Measurements from ENCODE around the gene TUG1.

Gene TUG1

DNA sequence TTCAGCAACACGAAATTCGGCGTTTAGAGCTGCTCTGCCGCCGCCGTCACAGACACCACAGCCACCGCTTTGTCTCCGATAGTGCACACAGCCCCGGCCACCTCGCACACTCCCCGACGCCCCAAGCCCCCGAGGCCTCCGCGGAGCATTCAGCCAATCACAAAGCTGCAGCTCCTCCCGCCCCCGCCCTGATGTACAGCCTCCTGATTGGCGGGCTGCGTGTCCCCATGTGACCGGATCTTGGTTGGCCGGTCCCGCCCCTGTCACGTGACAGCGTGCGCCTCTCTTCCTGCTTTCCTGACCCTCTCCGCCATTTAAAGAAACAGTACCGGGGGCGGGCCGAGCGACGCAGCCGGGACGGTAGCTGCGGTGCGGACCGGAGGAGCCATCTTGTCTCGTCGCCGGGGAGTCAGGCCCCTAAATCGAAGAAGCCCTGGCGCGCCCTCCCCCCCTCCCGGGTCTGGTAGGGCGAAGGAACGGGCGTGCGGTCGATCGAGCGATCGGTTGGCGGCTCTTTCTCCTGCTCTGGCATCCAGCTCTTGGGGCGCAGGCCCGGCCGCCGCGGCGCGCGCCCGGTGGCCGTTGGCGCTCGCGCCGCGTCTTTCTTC is at the start of gene TUG1:
TUG1 (plus strand) TSS at position 342 of the 608 bp plus-strand sequence.
- peak; percentile 93 to 94 for ATAC-seq

DNA sequence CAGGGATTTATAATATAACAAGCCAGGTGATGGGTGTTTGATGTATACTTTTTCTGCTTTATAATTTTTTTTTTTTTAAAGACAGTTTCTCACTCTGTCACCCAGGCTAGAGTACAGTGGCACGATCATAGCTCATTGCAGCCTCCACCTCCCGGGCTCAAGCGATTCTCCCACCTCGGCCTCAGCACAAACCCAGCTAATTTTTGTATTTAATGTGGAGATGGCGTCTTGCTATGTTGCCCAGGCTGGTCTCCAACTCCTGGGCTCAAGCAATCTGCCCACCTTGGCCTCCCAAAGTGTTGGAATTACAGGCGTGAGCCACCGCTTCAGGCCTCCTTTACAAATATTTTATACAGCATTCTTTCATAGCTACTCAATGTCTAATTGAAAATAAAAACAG is 49.1 kb upstream of the TUG1 start:
- no peak for ATAC-seq

DNA sequence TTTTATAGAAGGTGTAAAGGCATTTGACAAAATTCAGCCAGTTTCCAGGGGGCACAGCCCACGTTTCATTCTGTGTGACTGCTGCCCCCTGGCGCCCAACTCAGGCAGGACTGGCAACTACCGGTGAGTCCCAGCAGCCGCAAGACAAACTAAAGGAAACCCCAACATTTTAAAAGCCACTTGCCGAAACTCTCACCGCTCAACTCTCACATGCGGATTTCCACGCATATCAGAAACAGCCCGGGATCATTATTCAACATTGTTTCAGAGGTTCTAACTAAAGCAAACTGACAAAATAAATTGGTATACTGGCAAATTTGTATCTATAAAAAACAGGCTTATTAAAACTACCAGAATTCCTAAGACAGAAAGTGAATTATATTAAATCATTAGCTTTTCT is 48.7 kb upstream of the TUG1 start:
- ATAC-seq = peak; percentile 61 to 73

DNA sequence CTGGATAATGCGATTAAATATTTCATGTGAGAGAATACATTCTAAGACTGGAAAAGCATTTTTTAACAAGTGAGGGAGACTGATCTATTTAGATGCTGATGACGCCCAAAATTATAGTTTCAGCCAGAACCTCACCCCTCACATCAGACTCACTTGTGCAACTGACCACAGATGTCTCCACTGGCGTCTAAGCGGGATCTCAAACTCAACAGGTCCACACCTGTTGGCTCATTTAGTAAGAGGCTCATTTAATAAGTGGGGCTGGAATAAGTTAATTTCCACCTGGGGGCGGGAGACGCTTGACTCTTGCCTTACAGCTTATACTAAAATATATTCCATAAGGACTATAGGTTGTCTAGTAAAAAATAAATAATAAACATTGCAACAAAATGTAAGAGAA is 48.0 kb upstream of the TUG1 start:
- ATAC-seq = no peak

DNA sequence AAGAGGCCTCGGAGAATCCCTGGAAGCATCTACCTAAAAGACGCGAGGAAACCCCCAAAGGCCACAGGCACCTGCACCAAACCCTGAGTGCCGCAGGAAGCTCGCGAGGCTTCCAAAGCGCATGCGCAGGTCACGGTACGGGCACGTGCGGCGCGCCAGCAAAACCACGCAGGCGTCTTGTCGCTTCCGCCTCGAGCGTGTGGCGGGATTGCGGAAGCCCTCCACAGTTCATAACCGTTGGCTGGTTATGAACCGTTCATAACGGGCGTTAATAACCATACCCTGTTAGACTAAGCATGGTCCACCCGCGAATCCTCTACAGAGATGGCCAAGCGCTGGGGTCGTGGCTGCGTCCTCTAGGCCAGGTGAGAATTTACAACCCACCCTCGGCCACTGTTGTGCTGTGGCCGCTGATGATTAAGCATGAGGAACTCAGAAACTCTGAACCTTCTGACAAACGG is 46.9 kb upstream of the TUG1 start:
- ATAC-seq = peak; percentile 68 to 77

DNA sequence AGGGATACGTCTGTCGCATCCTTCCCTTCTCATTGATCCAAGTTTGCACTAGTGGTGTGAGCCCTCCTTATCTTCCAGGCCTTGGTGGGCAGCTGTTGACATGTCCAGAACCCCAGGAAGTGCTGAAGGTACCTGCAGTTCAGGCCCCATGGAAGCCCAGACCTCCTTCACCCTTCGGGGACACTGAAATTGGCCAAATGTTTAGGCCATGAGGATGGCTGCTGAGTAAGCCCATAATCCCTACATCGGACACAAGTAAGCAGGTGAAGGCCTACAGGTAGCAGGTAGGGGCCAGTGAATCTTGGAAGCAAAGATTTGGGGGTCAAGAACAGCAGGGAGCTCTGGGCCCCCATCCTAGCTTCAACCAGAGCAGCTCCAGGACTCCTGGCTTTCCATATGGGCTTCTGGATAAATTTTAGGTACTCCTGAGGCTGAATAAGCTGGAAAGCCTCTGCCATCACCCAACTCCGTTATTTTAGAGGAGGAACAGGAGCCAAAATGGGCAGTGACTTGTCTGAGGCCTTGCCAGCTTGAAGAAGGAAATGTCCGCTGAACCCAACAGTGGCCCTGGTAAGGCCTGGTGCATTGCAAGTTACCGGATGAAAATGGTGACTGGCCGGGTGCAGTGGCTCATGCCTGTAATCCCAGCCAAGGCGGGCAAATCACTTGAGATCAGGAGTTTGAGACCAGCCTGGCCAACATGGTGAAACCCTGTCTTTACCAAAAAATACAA is 45.7 kb upstream of the TUG1 start:
- ATAC-seq = no peak

DNA sequence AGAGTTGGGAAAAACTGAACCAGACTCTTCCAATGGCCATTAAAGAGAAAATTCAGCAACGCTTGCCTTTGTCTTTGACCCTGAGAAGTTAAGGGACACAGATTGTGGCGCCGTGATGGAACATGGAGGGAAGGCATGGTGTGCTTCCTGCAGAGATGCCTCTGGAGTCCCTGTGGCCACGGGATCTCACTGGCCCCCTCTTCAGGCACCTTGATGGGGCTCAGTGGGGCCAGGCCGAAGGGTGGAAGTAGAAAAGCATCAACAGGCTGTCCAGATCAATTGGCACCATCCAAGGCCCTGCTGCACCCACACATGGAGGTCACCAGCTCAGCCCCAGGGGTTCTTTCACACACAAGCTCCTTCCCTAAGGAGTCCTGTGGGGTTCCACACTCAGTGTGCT is 43.4 kb upstream of the TUG1 start:
- ATAC-seq = no peak

DNA sequence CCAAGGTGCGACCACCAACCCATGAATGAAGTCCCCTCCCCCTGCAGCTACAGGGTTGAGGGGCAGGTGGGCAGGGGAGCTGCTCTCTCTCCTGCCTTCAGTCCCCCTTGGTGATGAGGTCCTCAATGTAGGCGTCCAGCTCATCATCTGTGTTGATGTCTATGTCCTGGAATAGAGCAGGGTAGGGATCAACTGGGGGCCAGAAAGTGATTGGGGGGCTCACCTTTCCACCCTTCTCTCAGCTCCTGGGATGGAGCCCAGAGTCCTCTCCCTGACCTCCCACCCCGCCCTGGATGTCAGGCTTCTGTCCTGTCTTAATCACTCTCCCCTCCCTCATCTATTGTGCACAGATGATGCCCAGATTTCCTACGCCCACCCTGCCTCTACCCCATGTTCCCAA is 42.4 kb upstream of the TUG1 start:
- ATAC-seq = no peak

DNA sequence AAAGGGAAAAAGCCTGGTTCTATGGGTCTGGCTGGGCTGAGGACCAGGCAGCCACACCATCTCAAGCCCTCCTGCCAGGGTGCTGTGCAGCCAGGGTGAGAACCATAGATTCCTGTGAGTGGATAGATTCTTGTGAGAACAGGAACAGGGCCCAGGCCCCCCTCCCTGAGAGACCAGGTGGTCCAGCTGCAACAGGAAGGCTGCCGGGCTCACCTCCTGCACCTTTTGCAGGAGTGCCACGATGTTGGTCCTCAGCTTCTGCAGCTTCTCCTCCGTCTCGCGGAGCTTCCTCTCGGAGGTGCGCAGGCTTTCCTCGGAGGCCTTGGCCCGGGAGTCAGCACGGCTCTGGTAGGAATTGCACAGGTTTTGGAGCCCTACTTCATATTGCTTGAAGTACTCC is 41.3 kb upstream of the TUG1 start:
- ATAC-seq = no peak

DNA sequence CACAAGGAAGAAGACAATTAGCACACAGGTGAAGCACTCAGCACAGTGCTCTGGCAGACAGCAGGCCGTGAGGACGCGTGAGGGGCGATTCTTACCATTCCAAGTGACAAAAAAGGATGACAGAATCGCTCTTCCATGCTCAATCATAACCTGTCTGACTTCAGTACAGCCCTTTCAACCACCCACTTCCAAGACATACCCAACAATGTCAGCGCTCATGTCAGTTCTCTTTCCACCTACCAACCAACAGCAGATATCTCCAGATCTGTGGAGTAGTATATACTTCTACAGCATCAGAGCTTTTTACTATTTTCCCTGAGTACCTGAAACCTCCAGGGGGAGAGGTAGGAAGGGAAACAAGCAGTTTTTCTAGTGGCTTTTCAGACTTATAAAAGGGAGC is 40.7 kb upstream of the TUG1 start:
- ATAC-seq = no peak

DNA sequence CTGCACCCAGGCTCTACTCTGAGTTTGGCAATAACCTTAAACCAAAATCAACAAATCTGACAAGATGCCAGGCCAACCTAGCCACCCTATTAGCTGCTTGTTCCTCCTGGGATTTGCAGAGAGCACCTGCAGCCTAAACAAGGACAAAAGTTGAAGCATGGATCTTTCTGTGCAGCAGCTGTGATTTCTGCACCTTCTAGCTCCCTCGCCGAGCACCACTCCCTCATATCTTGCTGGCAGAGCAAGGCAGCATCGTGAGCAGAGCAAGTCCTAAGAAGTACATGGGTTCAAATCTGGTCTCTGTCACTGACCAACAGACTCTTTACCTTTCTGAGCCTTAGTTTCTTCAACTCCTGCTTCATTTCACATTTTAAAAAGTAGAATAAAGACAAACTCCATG is 38.8 kb upstream of the TUG1 start:
- ATAC-seq = no peak

DNA sequence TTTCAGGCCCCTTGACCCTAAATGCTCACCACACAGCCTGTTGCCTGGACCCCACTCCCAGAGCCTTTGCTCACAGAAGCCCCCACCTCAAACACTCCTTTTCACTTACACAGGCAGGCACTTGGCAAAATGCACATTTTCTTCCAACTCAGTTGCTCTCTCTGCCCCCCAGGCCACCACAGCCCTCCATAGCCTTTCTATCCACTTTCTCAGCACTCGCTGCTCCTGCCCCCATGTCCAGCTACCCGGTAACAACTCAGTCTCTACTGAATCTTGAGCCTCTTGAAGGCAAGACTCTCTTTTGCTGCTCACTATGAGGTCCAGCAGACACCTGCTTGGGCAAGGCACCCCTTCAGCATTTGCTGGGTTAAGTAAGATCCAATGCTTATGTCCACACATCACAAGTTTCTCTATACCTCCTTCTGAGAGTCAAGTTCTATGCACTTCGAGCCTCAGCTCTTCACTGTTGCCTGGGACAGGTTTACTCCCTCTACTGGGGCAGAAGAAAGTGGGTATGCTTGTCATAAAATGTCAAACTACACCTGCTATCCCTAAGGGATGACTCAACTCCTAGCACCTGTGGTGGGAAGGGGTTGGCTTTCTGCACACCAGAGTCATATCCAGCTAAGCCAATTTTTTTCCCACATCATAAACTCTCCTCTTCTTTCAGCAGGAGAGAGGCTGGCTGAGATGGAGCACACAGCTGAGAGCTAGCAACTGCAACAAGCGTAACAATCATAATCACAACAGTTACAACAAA is 37.3 kb upstream of the TUG1 start:
- ATAC-seq = no peak

DNA sequence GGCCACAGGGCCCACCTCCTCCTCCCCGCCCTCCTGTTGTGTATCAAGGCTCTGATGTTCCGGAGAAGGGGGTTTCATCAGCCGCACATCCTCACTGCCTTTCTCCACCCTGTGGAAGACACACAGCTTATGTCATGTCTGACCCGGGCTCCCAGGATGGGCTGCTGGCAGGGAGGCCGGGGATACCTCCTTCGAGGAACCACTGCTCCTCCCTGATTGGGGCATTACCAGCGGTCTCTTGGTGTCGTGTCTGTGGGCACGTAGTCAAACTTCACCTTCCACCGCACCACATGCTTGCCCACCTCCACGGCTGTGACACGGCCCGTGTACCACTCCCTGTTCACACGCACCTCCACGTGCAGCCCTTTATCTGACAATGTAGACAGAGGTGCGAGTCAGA is 36.4 kb upstream of the TUG1 start:
- no peak for ATAC-seq

DNA sequence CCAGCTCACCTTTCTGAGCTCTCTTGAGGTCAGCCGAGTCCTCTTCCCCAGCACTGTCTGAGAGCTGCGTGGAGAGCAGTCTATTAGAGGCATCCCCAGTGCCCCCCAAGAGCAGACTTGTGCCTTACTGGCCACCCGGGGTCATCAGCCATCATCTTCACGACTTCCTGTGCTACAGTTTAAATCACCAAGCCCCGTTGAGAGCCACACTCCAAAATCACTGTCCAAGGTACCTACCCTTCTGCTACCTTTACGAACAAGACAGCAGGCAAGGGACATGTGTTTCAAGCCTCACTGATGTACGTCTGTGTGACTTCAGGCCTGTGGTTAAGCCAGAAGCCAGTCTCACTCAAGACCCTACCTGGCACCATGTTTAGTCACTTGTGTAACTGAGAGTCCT is 35.6 kb upstream of the TUG1 start:
- no peak for ATAC-seq

DNA sequence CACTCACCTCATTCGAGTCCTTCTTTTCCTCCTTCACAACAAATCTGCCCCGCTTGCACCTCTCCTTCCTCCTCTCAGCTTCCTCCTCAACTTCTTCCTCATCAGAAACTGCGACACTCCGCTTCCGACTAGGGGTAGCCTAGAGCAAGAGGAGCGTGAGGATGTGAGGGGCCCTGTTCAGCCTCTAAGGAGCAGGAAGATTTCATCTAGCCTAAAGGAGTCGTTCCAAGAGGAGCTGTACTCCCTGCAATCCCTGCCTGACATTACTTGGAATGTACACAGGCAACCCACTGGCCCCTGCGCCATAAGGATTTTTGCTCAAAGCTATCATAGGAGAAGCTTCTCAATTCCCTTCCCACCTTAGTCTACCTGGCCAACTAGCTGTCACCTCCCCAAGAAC is 35.0 kb upstream of the TUG1 start:
- no peak for ATAC-seq

DNA sequence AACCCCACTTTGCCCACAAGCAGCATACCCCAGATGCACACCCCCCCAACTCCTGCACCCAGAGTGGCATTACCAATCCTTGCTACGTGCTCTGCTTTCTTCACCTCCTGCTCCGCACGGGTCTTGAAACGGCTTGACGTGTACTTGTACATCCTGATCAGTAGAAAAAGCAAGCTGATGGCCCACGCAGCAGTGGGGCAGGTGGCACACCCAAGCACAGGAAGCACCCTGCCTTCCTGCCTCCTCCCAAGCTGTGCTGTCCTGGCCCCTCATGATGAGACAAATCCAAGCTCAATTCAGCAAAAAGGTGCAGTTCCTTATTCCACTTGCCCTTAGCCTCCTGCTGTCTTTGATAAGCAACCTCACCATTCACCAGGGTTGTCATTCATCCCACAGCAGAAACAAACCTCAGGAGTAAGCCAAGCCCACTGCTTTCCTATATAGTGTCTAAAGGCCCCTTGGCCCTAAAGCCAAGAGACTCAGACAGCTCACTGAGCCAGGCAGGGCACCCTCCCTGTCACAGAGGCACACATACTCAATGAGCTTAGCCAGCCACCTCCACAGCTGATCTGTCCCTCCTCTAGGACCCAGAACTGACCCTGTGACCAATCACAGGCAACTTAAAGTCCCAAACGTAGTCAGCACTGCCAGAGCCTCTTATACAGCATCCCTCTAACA is 28.2 kb upstream of the TUG1 start:
- peak; percentile 65 to 74 for ATAC-seq

DNA sequence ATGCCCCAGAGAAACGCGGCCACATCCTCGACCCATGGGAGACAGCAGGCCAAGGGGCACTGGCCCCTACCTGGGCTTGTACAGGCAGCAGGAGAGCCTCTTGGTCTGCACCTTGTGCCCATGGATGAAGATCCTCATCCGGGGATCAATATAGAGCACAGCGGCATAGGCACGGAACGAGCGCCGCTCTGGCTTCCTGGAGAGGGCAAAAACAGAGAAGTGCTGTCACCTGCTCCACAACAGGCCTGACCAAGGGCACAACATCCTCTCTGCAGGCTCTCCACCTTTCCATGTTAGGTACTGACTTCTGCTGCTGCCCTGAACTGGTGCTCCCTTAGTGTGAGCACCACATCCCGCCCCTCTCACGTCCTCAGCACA is 27.7 kb upstream of the TUG1 start:
- ATAC-seq = peak; percentile 15 to 21

DNA sequence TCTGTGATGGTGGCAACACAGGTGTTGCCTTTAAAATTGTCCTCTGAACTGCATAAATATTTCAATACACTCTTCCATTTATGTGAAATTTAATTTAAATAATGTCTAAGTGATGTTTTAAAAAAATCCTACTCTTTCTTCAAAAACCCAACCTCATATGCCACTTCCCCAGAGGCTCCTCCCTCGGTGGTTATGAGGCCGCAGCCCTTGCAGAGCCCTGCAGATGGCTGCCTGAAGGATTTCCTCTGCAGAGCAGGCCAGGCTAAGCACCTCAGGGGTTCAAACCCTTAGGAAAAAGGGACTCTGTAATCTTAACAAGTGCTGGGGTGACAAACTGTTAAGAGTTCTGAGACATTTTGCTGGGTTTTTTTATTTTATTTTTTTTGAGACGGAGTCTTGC is 25.7 kb upstream of the TUG1 start:
- peak in 1 of 2 donors; percentile 52 for ATAC-seq

DNA sequence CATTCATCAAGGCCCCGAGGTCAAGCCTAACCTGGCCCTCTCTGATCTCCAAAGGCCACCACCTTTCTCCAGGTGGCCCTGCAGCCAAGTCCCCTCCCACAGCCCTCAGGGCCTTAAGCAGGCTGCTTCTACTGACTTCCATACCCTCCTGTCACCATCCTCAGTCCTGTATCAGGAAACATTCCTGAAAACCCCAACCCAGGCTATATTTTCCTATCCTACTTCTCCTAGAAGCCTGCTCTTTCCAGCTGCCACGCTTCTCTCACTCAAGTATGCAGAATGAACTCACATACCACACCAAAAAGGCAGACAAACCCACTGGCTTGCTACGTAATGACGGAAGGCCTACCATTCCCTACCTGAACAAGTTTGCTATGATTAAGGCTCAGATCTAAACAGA is 24.1 kb upstream of the TUG1 start:
- no peak for ATAC-seq

DNA sequence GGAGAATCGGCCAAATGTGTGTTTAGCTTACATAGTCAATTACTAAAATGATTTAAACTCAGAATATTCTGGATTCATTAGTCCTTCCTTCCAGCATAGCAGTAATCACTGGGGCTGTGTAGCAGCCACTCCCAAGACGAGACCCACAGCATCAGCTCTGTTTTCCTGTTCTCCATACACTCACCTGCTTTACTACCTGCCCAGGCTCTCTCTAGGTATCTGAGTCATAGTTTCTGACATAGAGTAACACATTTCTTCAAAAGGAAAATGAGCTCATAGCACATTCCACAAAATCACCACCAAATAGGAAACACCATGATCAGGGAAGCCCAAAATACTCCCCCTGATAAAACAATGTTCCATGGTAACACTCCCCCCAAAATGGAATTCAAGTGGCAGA is 23.4 kb upstream of the TUG1 start:
- ATAC-seq = no peak

DNA sequence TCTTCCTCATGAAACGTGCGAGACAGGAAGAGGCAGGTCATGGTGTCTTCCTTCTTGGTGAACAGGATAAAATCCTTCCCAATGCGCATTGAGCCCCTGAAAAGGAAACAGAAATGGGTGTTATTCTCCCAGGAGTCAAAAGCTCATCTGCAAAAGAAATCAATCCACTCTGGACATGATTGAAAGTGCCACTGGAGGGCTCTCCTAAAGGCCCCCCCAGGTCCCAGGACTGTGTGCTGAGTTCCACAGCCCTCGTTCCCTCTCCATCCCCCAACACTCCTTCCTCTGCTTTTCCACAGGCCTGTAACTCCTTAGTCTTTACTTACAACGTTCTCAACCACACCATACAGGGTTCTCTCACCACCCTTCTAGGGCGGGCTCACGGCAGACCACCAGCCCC is 22.7 kb upstream of the TUG1 start:
- ATAC-seq = no peak

DNA sequence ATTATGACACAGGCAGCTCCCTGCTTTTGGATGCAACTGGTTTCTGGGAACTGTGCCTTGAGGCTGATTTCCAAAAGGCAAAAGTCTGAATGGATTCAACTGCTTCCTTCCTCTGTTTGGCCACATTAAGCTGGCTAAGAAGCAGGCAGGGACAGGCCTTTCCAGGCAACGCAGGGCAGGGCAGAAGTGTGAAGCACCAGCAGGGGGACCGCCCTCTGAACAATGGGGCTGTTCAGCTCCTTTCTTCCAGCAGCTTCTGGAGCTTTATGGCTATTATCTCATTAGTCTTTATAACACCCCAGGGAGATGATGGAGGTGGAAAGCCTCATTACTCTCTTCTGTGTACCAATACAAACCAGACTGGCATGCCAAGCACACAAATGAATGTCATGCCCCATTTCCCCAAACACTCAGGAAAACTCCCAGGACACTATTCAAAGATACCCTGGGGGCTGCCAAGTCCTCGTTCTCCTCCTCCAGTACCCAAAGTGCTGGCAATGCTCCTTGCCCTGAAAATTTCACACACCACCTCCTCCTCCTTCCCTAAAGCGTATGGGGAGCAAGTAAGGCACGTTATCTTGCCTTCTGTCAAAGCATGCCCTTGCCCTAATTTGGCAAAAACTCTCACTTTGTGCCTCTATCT is 21.8 kb upstream of the TUG1 start:
- ATAC-seq = no peak
